ENCODE data around the gene MYRIP. TPM values are rescaled to one million over a fixed set of nuclear protein-coding genes. Genes with fewer than 3 reads are reported as not detected.

Gene MYRIP
- total and polyA plus RNA-seq, 11 donors = 0.42 to 2.2 (median 0.90) TPM

DNA sequence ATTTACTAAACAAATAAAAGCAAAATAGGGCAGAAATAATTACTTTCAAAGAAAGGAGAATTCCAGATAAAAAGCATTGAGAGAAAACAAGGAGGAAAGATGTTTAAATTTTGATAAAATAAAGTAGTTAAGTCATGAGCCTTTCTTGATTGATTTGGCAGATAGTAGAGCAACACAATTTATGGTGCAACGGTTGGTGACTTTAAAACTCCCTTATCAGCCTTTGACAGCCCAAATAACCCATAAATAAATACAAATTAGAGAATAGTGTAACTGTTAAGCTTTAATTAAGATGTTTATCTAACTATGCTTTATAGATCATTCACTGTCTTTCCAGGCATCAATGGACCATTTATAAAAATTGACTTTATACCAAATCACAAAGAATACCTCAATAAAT lies 446.1 kb downstream of the MYRIP start:
- no peak for ATAC-seq
- intact Hi-C loops (cut with DNase I) = no loop called here
- no peak for DNase-seq
- Histone ChIP-seq H3K4me1 (peaks cover 0 to 14% (median 0%) of the 10 kb centered on the region in 12 donors), H3K9me3 (no peaks in the 10 kb centered on the region), H3K27me3 (no peaks in the 10 kb centered on the region), H3K27ac (no peak overlapping the region), H3K4me3 (no peak overlapping the region), H3K36me3 (no peaks in the 10 kb centered on the region)
- WGBS, 4 donors = 36 to 76% (median 49%) methylated on average over 1 of the region's 1 CpG
- no peak for TF ChIP-seq POLR2A (IDR thresholded peaks at IDR 0.05)
- TF ChIP-seq, protein P1, sequence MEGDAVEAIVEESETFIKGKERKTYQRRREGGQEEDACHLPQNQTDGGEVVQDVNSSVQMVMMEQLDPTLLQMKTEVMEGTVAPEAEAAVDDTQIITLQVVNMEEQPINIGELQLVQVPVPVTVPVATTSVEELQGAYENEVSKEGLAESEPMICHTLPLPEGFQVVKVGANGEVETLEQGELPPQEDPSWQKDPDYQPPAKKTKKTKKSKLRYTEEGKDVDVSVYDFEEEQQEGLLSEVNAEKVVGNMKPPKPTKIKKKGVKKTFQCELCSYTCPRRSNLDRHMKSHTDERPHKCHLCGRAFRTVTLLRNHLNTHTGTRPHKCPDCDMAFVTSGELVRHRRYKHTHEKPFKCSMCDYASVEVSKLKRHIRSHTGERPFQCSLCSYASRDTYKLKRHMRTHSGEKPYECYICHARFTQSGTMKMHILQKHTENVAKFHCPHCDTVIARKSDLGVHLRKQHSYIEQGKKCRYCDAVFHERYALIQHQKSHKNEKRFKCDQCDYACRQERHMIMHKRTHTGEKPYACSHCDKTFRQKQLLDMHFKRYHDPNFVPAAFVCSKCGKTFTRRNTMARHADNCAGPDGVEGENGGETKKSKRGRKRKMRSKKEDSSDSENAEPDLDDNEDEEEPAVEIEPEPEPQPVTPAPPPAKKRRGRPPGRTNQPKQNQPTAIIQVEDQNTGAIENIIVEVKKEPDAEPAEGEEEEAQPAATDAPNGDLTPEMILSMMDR (IDR thresholded peaks at IDR 0.05) = no peak

DNA sequence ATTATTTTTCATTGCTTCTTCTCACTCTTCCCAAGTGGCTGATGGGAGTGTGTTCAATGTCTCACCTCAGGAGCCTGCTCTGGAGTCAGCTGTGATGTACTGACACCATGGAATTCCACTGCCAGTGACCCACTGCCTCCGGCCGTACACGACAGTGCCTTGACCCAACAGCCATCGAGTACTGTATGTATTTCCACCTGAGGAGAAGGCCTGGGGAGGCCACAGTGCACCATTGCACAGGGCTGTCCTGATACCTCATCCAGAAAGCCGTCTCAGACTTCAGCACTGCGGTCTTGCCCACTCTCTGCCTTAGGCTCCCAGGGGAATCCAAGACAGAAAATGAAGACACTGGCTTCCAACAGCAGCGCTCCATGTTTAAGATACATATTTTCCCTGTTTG lies 448.7 kb downstream of the MYRIP start:
- Histone ChIP-seq H3K4me1 (peaks cover 0 to 14% (median 0%) of the 10 kb centered on the region in 12 donors), H3K4me3 (no peak overlapping the region), H3K36me3 (no peaks in the 10 kb centered on the region), H3K9me3 (no peaks in the 10 kb centered on the region), H3K27ac (no peak overlapping the region), H3K27me3 (no peaks in the 10 kb centered on the region)
- DNase-seq = no peak
- ATAC-seq = no peak
- 87 to 93% (median 92%) methylated on average over 7 of the region's 7 CpGs for WGBS, 4 donors
- TF ChIP-seq, protein P1 (IDR thresholded peaks at IDR 0.05) = no peak
- no peak for TF ChIP-seq POLR2A (IDR thresholded peaks at IDR 0.05)
- intact Hi-C loops (cut with DNase I) = no loop called here

DNA sequence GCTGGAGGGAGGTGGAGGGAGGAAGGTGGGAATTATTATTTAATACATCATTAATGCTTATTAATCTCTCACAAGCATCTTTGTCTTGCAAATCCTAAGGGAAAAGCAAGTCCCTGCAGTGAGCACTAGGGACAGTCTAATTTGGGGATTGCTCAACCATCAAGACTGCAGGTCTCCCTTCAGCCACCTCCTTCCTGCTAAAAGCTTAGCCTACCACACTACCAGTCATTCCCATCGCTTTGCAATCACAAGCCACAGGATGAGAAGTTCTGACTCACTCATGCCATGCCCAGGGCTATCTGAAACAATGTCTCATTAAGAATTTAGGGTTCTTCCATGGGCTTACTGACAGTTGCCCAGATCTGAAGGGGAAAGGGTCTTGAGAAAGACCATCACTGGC lies 449.1 kb downstream of the MYRIP start:
- H3K9me3 ChIP-seq = no peaks in the 10 kb centered on the region
- intact Hi-C loops (cut with DNase I) = no loop called here
- H3K27ac ChIP-seq = no peak overlapping the region
- no peak overlapping the region for H3K4me3 ChIP-seq
- DNase-seq (no peak), ATAC-seq (no peak)
- 80 to 94% (median 85%) methylated on average over 1 of the region's 1 CpG for WGBS, 4 donors
- H3K27me3 ChIP-seq = no peaks in the 10 kb centered on the region
- TF ChIP-seq, protein P1 (IDR thresholded peaks at IDR 0.05) = no peak
- TF ChIP-seq POLR2A (IDR thresholded peaks at IDR 0.05) = no peak
- H3K36me3 ChIP-seq = no peaks in the 10 kb centered on the region
- H3K4me1 ChIP-seq = peaks cover 0 to 14% (median 0%) of the 10 kb centered on the region in 12 donors

DNA sequence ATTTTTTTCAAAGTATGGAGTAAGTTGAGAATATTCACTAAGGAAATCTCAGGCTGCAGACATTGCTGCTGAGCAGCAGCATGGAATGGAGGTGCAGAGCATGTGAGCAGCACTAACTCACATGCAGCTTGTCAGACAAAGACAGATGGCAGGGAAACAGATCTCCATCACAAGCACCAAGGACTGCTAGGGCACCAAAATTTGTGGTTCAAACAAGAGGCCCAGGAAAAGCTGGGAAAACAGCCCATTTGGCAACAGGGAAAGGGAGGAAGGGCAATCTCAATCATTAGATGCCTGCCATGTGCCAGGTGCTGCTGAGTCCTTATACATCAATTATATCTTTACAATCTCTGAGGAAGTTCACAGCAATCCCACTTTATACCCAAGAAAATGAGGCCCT lies 452.9 kb downstream of the MYRIP start:
- TF ChIP-seq, protein P1 (IDR thresholded peaks at IDR 0.05) = no peak
- no peak for TF ChIP-seq POLR2A (IDR thresholded peaks at IDR 0.05)
- Histone ChIP-seq H3K9me3 (no peaks in the 10 kb centered on the region), H3K27me3 (no peaks in the 10 kb centered on the region), H3K36me3 (no peaks in the 10 kb centered on the region), H3K4me3 (no peak overlapping the region), H3K4me1 (peaks cover 0 to 12% (median 0%) of the 10 kb centered on the region in 12 donors), H3K27ac (no peak overlapping the region)
- no peak for ATAC-seq
- intact Hi-C loops (cut with DNase I) = no loop called here
- DNase-seq = no peak
